Thyroid gland (tissue), 4 donors: ENCODE data around the gene ANKRD22.

Experiments used
- POLR2A ChIP-seq, 2 donors: fragments of 450-650 bp; IDR thresholded peaks; one replicate each; pipeline ENCODE4 v1.6.1; 2017; ENCODE audit warnings: antibody characterized with exemption in 2 of 2, mild to moderate bottlenecking in 2 of 2, moderate library complexity in 1 of 2
- TF ChIP-seq, protein P1 (sequence below), 6 experiments: fragments of 200-600 bp in 3 of 6; fragments of 450-650 bp in 3 of 6; sonication (generic) in 3 of 6; IDR thresholded peaks; one replicate each; pipeline ENCODE4 v1.5.1; 2016 to 2019; ENCODE audit warnings: antibody characterized with exemption in 6 of 6, mild to moderate bottlenecking in 2 of 6, inconsistent platforms in 1 of 6, moderate library complexity in 1 of 6

DNA sequence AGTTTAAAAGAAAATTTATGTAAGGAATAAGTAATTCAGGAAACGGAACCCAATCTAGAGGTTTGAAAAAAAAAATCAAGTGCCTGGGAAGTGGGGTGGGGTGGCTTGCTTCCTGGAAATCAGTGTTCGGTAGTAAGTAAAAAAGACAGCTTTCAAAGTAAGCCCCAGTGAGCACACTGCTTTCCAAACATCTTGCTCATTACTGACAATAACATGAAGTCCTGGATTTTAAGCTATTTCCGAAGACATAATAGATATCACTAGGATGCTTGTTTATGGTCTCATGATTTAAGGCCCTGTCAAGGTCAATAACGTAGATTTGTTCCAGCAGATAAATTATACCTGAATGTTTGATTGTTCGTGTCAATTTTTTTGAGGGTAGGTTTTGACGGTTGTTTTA is 29.7 kb upstream of the ANKRD22 start:
- TF ChIP-seq, protein P1, sequence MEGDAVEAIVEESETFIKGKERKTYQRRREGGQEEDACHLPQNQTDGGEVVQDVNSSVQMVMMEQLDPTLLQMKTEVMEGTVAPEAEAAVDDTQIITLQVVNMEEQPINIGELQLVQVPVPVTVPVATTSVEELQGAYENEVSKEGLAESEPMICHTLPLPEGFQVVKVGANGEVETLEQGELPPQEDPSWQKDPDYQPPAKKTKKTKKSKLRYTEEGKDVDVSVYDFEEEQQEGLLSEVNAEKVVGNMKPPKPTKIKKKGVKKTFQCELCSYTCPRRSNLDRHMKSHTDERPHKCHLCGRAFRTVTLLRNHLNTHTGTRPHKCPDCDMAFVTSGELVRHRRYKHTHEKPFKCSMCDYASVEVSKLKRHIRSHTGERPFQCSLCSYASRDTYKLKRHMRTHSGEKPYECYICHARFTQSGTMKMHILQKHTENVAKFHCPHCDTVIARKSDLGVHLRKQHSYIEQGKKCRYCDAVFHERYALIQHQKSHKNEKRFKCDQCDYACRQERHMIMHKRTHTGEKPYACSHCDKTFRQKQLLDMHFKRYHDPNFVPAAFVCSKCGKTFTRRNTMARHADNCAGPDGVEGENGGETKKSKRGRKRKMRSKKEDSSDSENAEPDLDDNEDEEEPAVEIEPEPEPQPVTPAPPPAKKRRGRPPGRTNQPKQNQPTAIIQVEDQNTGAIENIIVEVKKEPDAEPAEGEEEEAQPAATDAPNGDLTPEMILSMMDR (IDR thresholded peaks at IDR 0.05), result no peak
- no peak for TF ChIP-seq POLR2A (IDR thresholded peaks at IDR 0.05)
